ENCODE results near the gene OR10H4.

Gene OR10H4

DNA sequence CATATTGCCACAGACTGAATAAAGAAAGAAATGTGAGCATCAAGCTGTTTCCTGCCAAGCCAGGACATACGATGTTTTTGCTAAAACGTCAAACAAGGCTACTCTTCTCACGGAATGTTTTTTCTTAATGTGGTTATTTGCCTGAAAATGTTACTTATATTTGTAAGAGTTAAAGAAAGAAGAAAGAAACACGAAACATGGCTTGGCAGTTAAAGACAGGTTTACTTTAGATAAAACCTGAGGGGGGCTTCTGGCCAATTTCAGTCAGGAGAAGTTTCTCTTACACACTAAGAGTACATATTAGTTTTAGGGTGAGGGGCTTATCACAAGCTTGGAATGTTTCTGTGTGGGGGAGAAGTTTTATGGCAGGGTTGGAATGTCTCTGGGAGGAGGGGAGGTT is 4.4 kb upstream of the OR10H4 start:
- Histone ChIP-seq H3K4me2 (ENCODE audit: low read length) (no peak overlapping the region), H3K27me3 (ENCODE audit: control insufficient read depth, insufficient read depth, low read length) (no peaks in the 10 kb centered on the region), H3K36me3 (ENCODE audit: control insufficient read depth, insufficient read depth, low read length) (no peaks in the 10 kb centered on the region), H3K79me2 (no peaks in the 10 kb centered on the region), H3K4me3 (ENCODE audit: low read depth, low read length) (no peak overlapping the region), H3K9ac (no peak overlapping the region), H3K4me1 (no peaks in the 10 kb centered on the region), H3K9me3 (ENCODE audit: control insufficient read depth, low read length) (peaks cover 5% of the 10 kb centered on the region), H2AFZ (no peak overlapping the region), H3K27ac (no peak overlapping the region)
- TF ChIP-seq, protein P1, sequence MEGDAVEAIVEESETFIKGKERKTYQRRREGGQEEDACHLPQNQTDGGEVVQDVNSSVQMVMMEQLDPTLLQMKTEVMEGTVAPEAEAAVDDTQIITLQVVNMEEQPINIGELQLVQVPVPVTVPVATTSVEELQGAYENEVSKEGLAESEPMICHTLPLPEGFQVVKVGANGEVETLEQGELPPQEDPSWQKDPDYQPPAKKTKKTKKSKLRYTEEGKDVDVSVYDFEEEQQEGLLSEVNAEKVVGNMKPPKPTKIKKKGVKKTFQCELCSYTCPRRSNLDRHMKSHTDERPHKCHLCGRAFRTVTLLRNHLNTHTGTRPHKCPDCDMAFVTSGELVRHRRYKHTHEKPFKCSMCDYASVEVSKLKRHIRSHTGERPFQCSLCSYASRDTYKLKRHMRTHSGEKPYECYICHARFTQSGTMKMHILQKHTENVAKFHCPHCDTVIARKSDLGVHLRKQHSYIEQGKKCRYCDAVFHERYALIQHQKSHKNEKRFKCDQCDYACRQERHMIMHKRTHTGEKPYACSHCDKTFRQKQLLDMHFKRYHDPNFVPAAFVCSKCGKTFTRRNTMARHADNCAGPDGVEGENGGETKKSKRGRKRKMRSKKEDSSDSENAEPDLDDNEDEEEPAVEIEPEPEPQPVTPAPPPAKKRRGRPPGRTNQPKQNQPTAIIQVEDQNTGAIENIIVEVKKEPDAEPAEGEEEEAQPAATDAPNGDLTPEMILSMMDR (IDR thresholded peaks at IDR 0.05), result no peak

DNA sequence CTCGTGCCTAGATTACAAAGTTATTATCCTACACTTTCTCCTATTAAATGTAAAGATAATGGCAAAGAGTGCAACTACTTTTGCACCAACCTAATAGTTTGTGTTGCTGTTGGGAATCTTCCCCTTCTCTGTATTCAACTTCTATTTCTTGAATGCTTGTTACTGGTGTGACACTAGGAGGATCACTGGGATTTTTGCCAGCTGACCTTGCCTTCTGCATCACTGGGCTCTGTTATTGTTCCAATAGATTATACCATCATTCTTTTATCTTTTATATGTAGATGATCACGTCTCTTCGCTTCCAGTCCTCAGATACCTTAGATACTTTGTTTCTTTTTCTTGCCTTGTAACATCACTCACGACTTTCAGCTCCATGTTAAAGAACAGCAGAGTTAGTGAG is 3.5 kb upstream of the OR10H4 start:
- Histone ChIP-seq H2AFZ (no peak overlapping the region), H3K4me2 (ENCODE audit: low read length) (no peak overlapping the region), H3K4me1 (no peaks in the 10 kb centered on the region), H3K4me3 (ENCODE audit: low read depth, low read length) (no peak overlapping the region), H3K9me3 (ENCODE audit: control insufficient read depth, low read length) (peaks cover 5% of the 10 kb centered on the region), H3K36me3 (ENCODE audit: control insufficient read depth, insufficient read depth, low read length) (no peaks in the 10 kb centered on the region), H3K27me3 (ENCODE audit: control insufficient read depth, insufficient read depth, low read length) (no peaks in the 10 kb centered on the region), H3K79me2 (no peaks in the 10 kb centered on the region), H3K27ac (no peak overlapping the region), H3K9ac (no peak overlapping the region)
- TF ChIP-seq, protein P1 (IDR thresholded peaks at IDR 0.05), result no peak

- Histone ChIP-seq H3K4me2 (ENCODE audit: low read length) (no peak overlapping the region), H3K27me3 (ENCODE audit: control insufficient read depth, insufficient read depth, low read length) (no peaks in the 10 kb centered on the region), H2AFZ (no peak overlapping the region), H3K9me3 (ENCODE audit: control insufficient read depth, low read length) (no peaks in the 10 kb centered on the region), H3K79me2 (no peaks in the 10 kb centered on the region), H3K4me3 (ENCODE audit: low read depth, low read length) (no peak overlapping the region), H3K4me1 (no peaks in the 10 kb centered on the region), H3K36me3 (ENCODE audit: control insufficient read depth, insufficient read depth, low read length) (no peaks in the 10 kb centered on the region), H3K9ac (no peak overlapping the region), H3K27ac (no peak overlapping the region)
- TF ChIP-seq, protein P1 (IDR thresholded peaks at IDR 0.05), result no peak
Measured at GRCh38 chr19:15954820-15955219, 6.0 kb downstream of the OR10H4 start.

- Histone ChIP-seq H3K4me2 (ENCODE audit: low read length) (no peak overlapping the region), H3K4me3 (ENCODE audit: low read depth, low read length) (no peak overlapping the region), H3K9me3 (ENCODE audit: control insufficient read depth, low read length) (no peaks in the 10 kb centered on the region), H3K9ac (no peak overlapping the region), H3K27ac (no peak overlapping the region), H3K27me3 (ENCODE audit: control insufficient read depth, insufficient read depth, low read length) (no peaks in the 10 kb centered on the region), H3K4me1 (no peaks in the 10 kb centered on the region), H3K79me2 (no peaks in the 10 kb centered on the region), H2AFZ (no peak overlapping the region), H3K36me3 (ENCODE audit: control insufficient read depth, insufficient read depth, low read length) (no peaks in the 10 kb centered on the region)
- TF ChIP-seq, protein P1 (IDR thresholded peaks at IDR 0.05), result no peak
Measured at GRCh38 chr19:15962319-15962718, 13.5 kb downstream of the OR10H4 start.

- no peaks in the 10 kb centered on the region for H3K27me3 ChIP-seq (ENCODE audit: control insufficient read depth, insufficient read depth, low read length)
- H3K79me2 ChIP-seq, result no peaks in the 10 kb centered on the region
- no peak overlapping the region for H3K4me2 ChIP-seq (ENCODE audit: low read length)
- H2AFZ ChIP-seq, result no peak overlapping the region
- no peak overlapping the region for H3K27ac ChIP-seq
- TF ChIP-seq, protein P1 (IDR thresholded peaks at IDR 0.05), result no peak
- no peak overlapping the region for H3K4me3 ChIP-seq (ENCODE audit: low read depth, low read length)
- no peaks in the 10 kb centered on the region for H3K9me3 ChIP-seq (ENCODE audit: control insufficient read depth, low read length)
- no peaks in the 10 kb centered on the region for H3K36me3 ChIP-seq (ENCODE audit: control insufficient read depth, insufficient read depth, low read length)
- H3K4me1 ChIP-seq, result no peaks in the 10 kb centered on the region
- no peak overlapping the region for H3K9ac ChIP-seq
Measured at GRCh38 chr19:15964231-15964630, 15.4 kb downstream of the OR10H4 start.
